Mesendoderm (in vitro differentiated cells): ENCODE measurements around the gene CHST8.

Experiments used
- DNase-seq: peaks from one replicate; pipeline ENCODE4 v3.0.0; 2013
- H2AK5ac ChIP-seq: 2 replicates; pipeline ENCODE4 v1.6.1; 2013; ENCODE audit warnings: low read length, inconsistent platforms
- H2BK120ac ChIP-seq: 2 replicates; pipeline ENCODE4 v1.6.1; 2013; ENCODE audit warnings: low read depth, mild to moderate bottlenecking, low read length, moderate library complexity, mixed read lengths
- H2BK15ac ChIP-seq: replicated peaks from 2 replicates; pipeline ENCODE4 v1.6.1; 2013; ENCODE audit warnings: low read depth, mild to moderate bottlenecking, moderate library complexity
- H2BK5ac ChIP-seq: 2 replicates; pipeline ENCODE4 v1.6.1; 2013; ENCODE audit warnings: low read length, inconsistent platforms
- H3K18ac ChIP-seq: 2 replicates; pipeline ENCODE4 v1.6.1; 2013; ENCODE audit warnings: mild to moderate bottlenecking, low read length, mixed read lengths
- H3K23ac ChIP-seq: one replicate; pipeline ENCODE4 v1.6.1; 2013; ENCODE audit warnings: low read length
- H3K27ac ChIP-seq: 2 replicates; pipeline ENCODE4 v1.5.1; 2013; ENCODE audit warnings: low read depth, mild to moderate bottlenecking, inconsistent platforms, low read length, moderate library complexity
- H3K27me3 ChIP-seq: 2 replicates; pipeline ENCODE4 v1.6.1; 2013; ENCODE audit warnings: low read length, control low read depth, mild to moderate bottlenecking, inconsistent platforms; ENCODE audit not compliant: insufficient read depth, poor library complexity
- H3K36me3 ChIP-seq: 2 replicates; pipeline ENCODE4 v1.6.1; 2013; ENCODE audit warnings: low read length, inconsistent platforms; ENCODE audit not compliant: control insufficient read depth, insufficient read depth
- H3K4ac ChIP-seq: one replicate; pipeline ENCODE4 v1.6.1; 2013; ENCODE audit warnings: low read depth, mild to moderate bottlenecking, low read length, moderate library complexity
- H3K4me1 ChIP-seq: 2 replicates; pipeline ENCODE4 v1.6.1; 2013; ENCODE audit warnings: low read depth, low read length, inconsistent platforms; ENCODE audit not compliant: control insufficient read depth
- H3K4me2 ChIP-seq: 2 replicates; pipeline ENCODE4 v1.6.1; 2013; ENCODE audit warnings: low read length
- H3K4me3 ChIP-seq: 2 replicates; pipeline ENCODE4 v1.5.1; 2013; ENCODE audit warnings: mild to moderate bottlenecking, low read length
- H3K56ac ChIP-seq: one replicate; pipeline ENCODE4 v1.6.1; 2013; ENCODE audit warnings: low read length
- H3K79me1 ChIP-seq: 2 replicates; pipeline ENCODE4 v1.6.1; 2013; ENCODE audit warnings: low read length, inconsistent platforms
- H3K79me2 ChIP-seq: 2 replicates; pipeline ENCODE4 v1.6.1; 2013; ENCODE audit warnings: mild to moderate bottlenecking, low read length; ENCODE audit not compliant: control insufficient read depth, insufficient read depth
- H3K9ac ChIP-seq: 2 replicates; pipeline ENCODE4 v1.6.1; 2013; ENCODE audit warnings: low read length, inconsistent platforms
- H4K5ac ChIP-seq: one replicate; pipeline ENCODE4 v1.6.1; 2013; ENCODE audit warnings: low read length
- H4K8ac ChIP-seq: one replicate; pipeline ENCODE4 v1.6.1; 2013; ENCODE audit warnings: low read depth, mild to moderate bottlenecking, control low read depth, low read length, moderate library complexity
- WGBS: extraction: QIAGEN DNeasy Blood & Tissue Kit; methylation state at CpG from one replicate; pipeline ENCODE4 v1.1.7; 2013; ENCODE audit warnings: low lambda C conversion rate, missing lambda C conversion rate; ENCODE audit not compliant: insufficient coverage; ENCODE audit errors: extremely low coverage; 5-methylcytosine and 5-hydroxymethylcytosine counted together

CHST8 gene

DNA sequence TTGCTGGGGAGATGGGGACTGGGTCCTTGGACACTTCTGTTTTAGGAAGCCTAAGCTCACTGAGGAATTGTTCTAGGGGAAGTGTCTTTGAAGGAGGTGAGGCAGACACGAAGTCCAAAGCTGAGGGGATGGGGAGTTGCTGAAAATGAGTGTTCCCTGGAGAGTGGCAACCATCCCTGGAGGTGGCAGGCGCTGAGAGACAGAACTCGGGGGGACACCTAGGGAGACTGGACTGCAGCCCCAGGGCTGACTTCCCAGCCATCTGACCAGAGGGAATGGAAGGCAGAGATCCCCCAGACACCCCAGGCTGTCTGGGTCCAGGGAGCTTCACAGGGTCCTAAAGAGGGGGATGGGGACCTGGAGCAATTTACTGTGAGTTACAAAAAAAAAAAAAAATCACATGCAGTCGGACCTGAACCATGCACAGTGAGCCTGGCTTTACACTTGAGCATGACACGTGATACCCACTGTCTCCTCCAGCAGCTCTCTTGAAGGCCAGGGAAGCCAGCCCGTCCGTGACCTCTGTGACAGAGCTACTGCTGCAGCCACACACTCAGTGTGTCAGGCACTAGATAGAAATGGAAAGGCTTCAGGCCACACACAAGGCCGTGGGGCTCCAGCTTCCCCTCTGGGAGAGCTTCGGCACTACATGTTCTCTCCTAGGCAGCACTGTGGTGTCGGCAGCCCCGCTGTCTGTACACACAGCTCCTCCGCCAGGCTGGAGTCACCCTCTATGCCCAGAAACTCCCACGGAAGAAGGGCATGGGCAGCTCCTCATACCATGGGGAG, 97.8 kb downstream of the CHST8 start:
- H3K36me3 ChIP-seq: no peaks in the 10 kb centered on the region
- no peak overlapping the region for H4K5ac ChIP-seq
- H3K4me1 ChIP-seq: no peaks in the 10 kb centered on the region
- no peak overlapping the region for H3K27ac ChIP-seq
- no peak overlapping the region for H3K4me2 ChIP-seq
- no peak overlapping the region for H3K4me3 ChIP-seq
- H4K8ac ChIP-seq: no peak overlapping the region
- H3K79me2 ChIP-seq: no peaks in the 10 kb centered on the region
- H2BK15ac ChIP-seq: no peak overlapping the region
- no peak overlapping the region for H2BK5ac ChIP-seq
- no peak overlapping the region for H2AK5ac ChIP-seq
- H2BK120ac ChIP-seq: no peak overlapping the region
- no CpG with 5 or more reads among the region's 13 CpGs for WGBS
- H3K23ac ChIP-seq: no peak overlapping the region
- H3K4ac ChIP-seq: no peak overlapping the region
- no peak overlapping the region for H3K9ac ChIP-seq
- no peak overlapping the region for H3K18ac ChIP-seq
- H3K79me1 ChIP-seq: no peaks in the 10 kb centered on the region
- no peak for DNase-seq
- H3K56ac ChIP-seq: no peak overlapping the region
- H3K27me3 ChIP-seq: no peaks in the 10 kb centered on the region

DNA sequence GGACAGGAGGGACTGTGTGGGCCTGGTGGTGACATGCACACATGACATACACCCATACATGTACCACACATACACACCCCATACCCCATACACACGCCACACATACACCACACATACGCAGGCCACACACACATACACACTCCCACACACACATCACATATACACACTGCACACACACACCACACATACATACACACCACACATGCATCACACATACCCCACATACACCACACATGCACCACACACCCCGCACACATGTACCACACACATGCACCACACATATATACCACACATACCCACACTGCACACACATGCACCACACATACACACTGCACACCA, 98.4 kb downstream of the CHST8 start:
- no CpG with 5 or more reads among the region's 3 CpGs for WGBS
- Histone ChIP-seq H2BK120ac (no peak overlapping the region), H3K23ac (no peak overlapping the region), H3K4me1 (no peaks in the 10 kb centered on the region), H3K36me3 (no peaks in the 10 kb centered on the region), H3K27ac (no peak overlapping the region), H4K8ac (no peak overlapping the region), H3K9ac (no peak overlapping the region), H3K56ac (no peak overlapping the region), H3K79me2 (no peaks in the 10 kb centered on the region), H3K18ac (no peak overlapping the region), H2AK5ac (no peak overlapping the region), H4K5ac (no peak overlapping the region), H2BK5ac (no peak overlapping the region), H3K4me2 (no peak overlapping the region), H3K4me3 (no peak overlapping the region), H3K4ac (no peak overlapping the region), H3K27me3 (no peaks in the 10 kb centered on the region), H2BK15ac (no peak overlapping the region), H3K79me1 (no peaks in the 10 kb centered on the region)
- no peak for DNase-seq

DNA sequence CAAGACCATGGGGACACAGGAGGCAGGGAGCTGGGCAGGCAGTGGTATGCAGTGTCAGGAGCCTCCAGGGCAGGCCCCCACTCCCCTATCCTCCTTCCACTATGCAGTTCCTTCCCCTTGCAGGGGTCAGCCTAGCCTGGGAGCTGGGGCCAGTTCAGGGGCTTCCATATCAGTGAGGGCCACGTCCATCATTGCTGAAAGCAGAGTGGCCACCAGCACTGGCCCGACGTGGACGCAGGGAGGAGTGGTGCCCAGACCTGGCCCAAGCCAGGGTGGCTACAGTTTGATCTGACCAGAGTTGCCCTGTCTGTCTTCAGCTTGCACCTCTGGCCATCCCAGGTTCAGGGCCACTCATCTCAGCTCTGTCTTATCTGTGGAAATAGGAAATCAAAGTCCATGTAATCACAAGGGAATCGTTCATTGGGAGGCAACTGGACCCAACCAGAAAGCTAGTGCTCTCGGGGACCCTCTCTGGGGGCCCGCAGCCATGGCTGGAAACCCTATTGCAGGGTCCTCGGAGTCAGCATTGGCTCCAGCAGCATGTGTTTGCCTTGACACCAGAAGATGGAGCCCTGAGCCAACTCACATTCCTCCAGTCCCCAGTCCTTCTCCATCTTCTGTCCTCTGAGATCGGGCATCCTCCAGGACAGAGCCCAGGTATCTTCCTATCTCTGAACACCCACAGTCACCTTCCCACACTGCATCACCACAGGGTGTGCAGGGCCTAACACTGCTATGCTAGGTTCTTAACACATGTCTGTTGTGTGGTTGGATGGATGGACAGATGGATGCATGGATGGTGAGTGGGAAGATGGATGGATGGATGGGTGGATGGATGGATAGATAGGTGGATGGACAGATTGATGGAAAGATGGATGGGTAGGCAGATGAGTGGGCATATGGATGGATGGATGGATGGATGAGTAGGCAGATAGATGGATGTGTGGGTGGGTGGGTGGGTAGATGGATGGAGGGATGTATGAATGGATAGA, 99.2 kb downstream of the CHST8 start:
- no peak overlapping the region for H3K9ac ChIP-seq
- no peaks in the 10 kb centered on the region for H3K36me3 ChIP-seq
- no peaks in the 10 kb centered on the region for H3K79me1 ChIP-seq
- DNase-seq: no peak
- H3K56ac ChIP-seq: no peak overlapping the region
- H3K4me3 ChIP-seq: no peak overlapping the region
- H3K79me2 ChIP-seq: no peaks in the 10 kb centered on the region
- no peak overlapping the region for H3K4me2 ChIP-seq
- no peak overlapping the region for H3K4ac ChIP-seq
- no peak overlapping the region for H2BK120ac ChIP-seq
- H3K18ac ChIP-seq: no peak overlapping the region
- H2BK5ac ChIP-seq: no peak overlapping the region
- H4K8ac ChIP-seq: no peak overlapping the region
- no peak overlapping the region for H3K27ac ChIP-seq
- no peak overlapping the region for H3K23ac ChIP-seq
- H4K5ac ChIP-seq: no peak overlapping the region
- no peaks in the 10 kb centered on the region for H3K4me1 ChIP-seq
- H3K27me3 ChIP-seq: no peaks in the 10 kb centered on the region
- H2BK15ac ChIP-seq: no peak overlapping the region
- WGBS: no CpG with 5 or more reads among the region's 9 CpGs
- no peak overlapping the region for H2AK5ac ChIP-seq

DNA sequence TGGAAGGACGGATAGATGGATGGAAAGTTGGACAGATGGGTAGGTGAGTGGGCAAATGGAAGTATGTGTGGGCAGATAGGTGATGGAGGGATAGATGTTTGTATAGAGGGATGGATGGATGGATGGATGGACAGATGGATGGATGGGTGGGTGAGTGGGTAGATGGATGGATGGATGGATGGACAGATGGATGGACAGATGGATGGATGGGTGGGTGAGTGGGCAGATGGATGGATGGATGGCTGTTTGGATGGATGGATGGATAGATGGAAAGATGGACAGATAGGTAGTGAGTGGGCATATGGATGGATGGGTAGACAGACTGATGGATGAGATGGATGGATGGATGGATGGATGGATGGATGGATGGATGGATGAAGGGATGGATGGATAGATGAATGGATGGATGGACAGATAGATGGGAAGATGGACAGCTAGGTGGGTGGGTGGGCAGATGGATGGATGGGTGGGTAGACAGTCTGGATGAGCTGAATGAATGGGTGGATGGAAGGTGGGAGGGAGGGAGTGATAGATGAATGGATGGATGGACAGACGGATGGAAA, 100.1 kb downstream of the CHST8 start:
- Histone ChIP-seq H3K4me2 (no peak overlapping the region), H3K27me3 (no peaks in the 10 kb centered on the region), H3K4me1 (no peaks in the 10 kb centered on the region), H3K27ac (no peak overlapping the region), H4K5ac (no peak overlapping the region), H3K9ac (no peak overlapping the region), H3K23ac (no peak overlapping the region), H3K18ac (no peak overlapping the region), H3K56ac (no peak overlapping the region), H3K4me3 (no peak overlapping the region), H2BK120ac (no peak overlapping the region), H3K4ac (no peak overlapping the region), H3K36me3 (no peaks in the 10 kb centered on the region), H3K79me1 (no peaks in the 10 kb centered on the region), H2BK15ac (no peak overlapping the region), H3K79me2 (no peaks in the 10 kb centered on the region), H2AK5ac (no peak overlapping the region), H4K8ac (no peak overlapping the region), H2BK5ac (no peak overlapping the region)
- DNase-seq: no peak
- 100% methylated on average over 1 of the region's 2 CpGs for WGBS

DNA sequence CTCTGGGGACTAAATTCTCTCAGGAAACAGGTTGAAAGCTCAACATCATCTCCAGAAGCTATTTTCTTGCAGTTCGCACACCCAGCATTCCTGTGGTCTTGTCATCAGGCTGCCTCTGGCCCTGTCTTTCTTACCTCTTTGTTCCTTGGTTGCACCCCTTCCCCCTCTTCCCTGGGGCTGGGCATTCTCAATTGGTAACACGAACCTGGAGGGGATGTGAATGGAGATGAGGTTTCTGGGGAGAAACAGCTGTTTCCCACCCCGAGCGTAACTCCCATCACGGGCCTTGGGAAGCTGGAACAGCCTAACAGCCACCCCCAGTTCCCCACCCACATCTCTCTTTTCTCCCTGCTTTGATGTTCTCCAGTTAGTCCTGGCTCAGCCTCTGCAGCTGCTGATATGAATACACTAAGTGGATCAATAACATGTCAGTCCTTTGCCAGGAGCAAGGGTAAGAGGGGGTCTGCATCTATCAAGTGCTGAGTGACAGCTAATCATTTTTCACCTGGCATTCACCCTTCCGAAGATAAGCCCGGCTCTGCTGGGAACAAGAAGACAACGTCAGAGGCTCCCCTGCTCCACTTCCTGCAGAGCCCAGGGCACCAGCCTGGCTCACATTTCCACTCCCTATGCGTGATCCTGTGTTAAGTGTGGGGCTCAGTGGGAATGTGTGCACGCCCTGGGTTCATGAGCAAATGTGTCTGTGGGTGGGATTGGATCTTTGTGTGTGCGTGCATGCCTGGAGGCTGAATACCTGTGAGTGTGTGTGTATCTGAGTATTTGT, 100.9 kb downstream of the CHST8 start:
- DNase-seq: no peak
- Histone ChIP-seq H4K5ac (no peak overlapping the region), H3K4ac (no peak overlapping the region), H3K23ac (no peak overlapping the region), H3K4me1 (no peaks in the 10 kb centered on the region), H3K4me2 (no peak overlapping the region), H3K79me1 (no peaks in the 10 kb centered on the region), H4K8ac (no peak overlapping the region), H2BK120ac (no peak overlapping the region), H3K27ac (no peak overlapping the region), H3K27me3 (no peaks in the 10 kb centered on the region), H3K36me3 (no peaks in the 10 kb centered on the region), H3K56ac (no peak overlapping the region), H3K4me3 (no peak overlapping the region), H3K79me2 (no peaks in the 10 kb centered on the region), H3K18ac (no peak overlapping the region), H2AK5ac (no peak overlapping the region), H2BK5ac (no peak overlapping the region), H3K9ac (no peak overlapping the region), H2BK15ac (no peak overlapping the region)
- no CpG with 5 or more reads among the region's 11 CpGs for WGBS
